Endothelial cell of umbilical vein (primary cell): ENCODE results near the gene UBE2Q1.

Experiments
- POLR2A ChIP-seq: IDR thresholded peaks from 2 replicates; pipeline ENCODE4 v1.6.1; 2012; ENCODE audit warnings: low read depth, mild to moderate bottlenecking, control low read depth, low read length
- TF ChIP-seq, protein P1 (sequence below), 2 donors: IDR thresholded peaks; 1 replicate in 1 of 2; 2 replicates in 1 of 2; pipeline ENCODE4 v1.5.1; 2011; ENCODE audit warnings: low read length in 2 of 2, mild to moderate bottlenecking in 2 of 2, moderate library complexity in 2 of 2, control low read depth in 1 of 2, inconsistent platforms in 1 of 2, low read depth in 1 of 2; ENCODE audit not compliant: insufficient read depth in 1 of 2; ENCODE audit errors: extremely low read depth in 1 of 2
- TF ChIP-seq, protein P2 (sequence below): IDR thresholded peaks from 2 replicates; pipeline ENCODE4 v1.6.1; 2011; ENCODE audit not compliant: insufficient read depth, insufficient read length

DNA sequence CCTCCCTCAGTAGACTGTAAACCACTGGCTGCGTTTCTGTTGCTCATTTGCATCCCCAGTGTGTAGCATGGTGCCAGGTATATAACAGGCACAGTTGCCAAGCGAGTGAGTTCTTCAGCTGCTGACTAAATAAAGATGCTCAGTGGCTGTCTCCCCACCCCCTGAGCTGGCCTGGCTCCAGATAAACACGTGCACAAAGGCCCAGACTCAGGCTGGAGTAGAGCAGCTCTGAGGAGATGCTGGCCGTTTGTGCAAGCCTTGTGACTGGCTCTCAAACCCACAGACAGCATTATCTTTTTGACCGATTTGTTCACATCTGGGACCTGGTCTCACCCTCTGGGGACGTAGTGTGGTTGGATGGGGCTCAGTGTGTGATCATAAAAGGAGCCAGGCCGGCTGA is 16.3 kb upstream of the UBE2Q1 start:
- TF ChIP-seq, protein P1, sequence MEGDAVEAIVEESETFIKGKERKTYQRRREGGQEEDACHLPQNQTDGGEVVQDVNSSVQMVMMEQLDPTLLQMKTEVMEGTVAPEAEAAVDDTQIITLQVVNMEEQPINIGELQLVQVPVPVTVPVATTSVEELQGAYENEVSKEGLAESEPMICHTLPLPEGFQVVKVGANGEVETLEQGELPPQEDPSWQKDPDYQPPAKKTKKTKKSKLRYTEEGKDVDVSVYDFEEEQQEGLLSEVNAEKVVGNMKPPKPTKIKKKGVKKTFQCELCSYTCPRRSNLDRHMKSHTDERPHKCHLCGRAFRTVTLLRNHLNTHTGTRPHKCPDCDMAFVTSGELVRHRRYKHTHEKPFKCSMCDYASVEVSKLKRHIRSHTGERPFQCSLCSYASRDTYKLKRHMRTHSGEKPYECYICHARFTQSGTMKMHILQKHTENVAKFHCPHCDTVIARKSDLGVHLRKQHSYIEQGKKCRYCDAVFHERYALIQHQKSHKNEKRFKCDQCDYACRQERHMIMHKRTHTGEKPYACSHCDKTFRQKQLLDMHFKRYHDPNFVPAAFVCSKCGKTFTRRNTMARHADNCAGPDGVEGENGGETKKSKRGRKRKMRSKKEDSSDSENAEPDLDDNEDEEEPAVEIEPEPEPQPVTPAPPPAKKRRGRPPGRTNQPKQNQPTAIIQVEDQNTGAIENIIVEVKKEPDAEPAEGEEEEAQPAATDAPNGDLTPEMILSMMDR (IDR thresholded peaks at IDR 0.05; ENCODE audit: extremely low read depth in 1 of 2, insufficient read depth in 1 of 2, low read depth in 1 of 2, low read length in 2 of 2), result no peak
- TF ChIP-seq POLR2A, result no peak
- TF ChIP-seq, protein P2, sequence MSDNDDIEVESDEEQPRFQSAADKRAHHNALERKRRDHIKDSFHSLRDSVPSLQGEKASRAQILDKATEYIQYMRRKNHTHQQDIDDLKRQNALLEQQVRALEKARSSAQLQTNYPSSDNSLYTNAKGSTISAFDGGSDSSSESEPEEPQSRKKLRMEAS, result no peak
